CD14-positive monocyte (primary cell): ENCODE data around the gene RHOV. TPM values are rescaled to one million over a fixed set of nuclear protein-coding genes. Genes with fewer than 3 reads are reported as not detected.

ENCODE experiments used
- DNase-seq, 3 donors: peaks; one replicate each; pipeline ENCODE4 v3.0.0-alpha.2; 2011 to 2022
- H2AFZ ChIP-seq: 2 replicates; pipeline ENCODE4 v1.6.0; 2012; ENCODE audit warnings: mild to moderate bottlenecking, low read depth, low read length, inconsistent platforms; ENCODE audit not compliant: insufficient read depth, poor library complexity, severe bottlenecking
- H3K27ac ChIP-seq, 2 donors: 1 replicate in 1 of 2; 2 replicates in 1 of 2; pipeline ENCODE4 v1.5.1; 2012 to 2013; ENCODE audit warnings: low read length in 2 of 2, control low read depth in 1 of 2, inconsistent platforms in 1 of 2, low read depth in 1 of 2, mild to moderate bottlenecking in 1 of 2
- H3K27me3 ChIP-seq, 2 donors: one replicate each; pipeline versions ENCODE4 v1.6.0 to v1.6.1; 2011 to 2013; ENCODE audit warnings: low read length in 2 of 2; ENCODE audit not compliant: control insufficient read depth in 2 of 2, insufficient read depth in 2 of 2
- H3K36me3 ChIP-seq, 2 donors: replicated peaks in 1 of 2; 1 replicate in 1 of 2; 2 replicates in 1 of 2; pipeline versions ENCODE4 v1.5.1 to v1.6.1; 2012 to 2013; ENCODE audit warnings: low read length in 2 of 2, control low read depth in 1 of 2, inconsistent platforms in 1 of 2, mild to moderate bottlenecking in 1 of 2; ENCODE audit not compliant: insufficient read depth in 2 of 2, control insufficient read depth in 1 of 2
- H3K4me1 ChIP-seq, 2 donors: 1 replicate in 1 of 2; 2 replicates in 1 of 2; pipeline versions ENCODE4 v1.5.1 to v1.6.1; 2012 to 2013; ENCODE audit warnings: low read length in 2 of 2, control low read depth in 1 of 2, inconsistent platforms in 1 of 2, mild to moderate bottlenecking in 1 of 2, moderate library complexity in 1 of 2; ENCODE audit not compliant: insufficient read depth in 2 of 2, control insufficient read depth in 1 of 2
- H3K4me2 ChIP-seq: replicated peaks from 2 replicates; pipeline ENCODE3; 2012; ENCODE audit warnings: low read length, moderate library complexity, mild to moderate bottlenecking; ENCODE audit not compliant: poor library complexity, severe bottlenecking; ENCODE audit errors: extremely low read depth
- H3K4me3 ChIP-seq, 3 experiments: fragments of 200-600 bp in 1 of 3; sonication (generic) in 1 of 3; replicated peaks in 1 of 3; 1 replicate in 2 of 3; 2 replicates in 1 of 3; pipeline ENCODE4 v1.5.1; 2011 to 2013; ENCODE audit warnings: low read length in 3 of 3, mild to moderate bottlenecking in 3 of 3, control low read depth in 2 of 3, low read depth in 2 of 3, inconsistent platforms in 1 of 3, moderate library complexity in 1 of 3
- H3K79me2 ChIP-seq: 2 replicates; pipeline ENCODE4 v1.6.0; 2012; ENCODE audit warnings: mild to moderate bottlenecking, control low read depth, inconsistent platforms, low read length, moderate library complexity; ENCODE audit not compliant: insufficient read depth
- H3K9ac ChIP-seq: 2 replicates; pipeline ENCODE4 v1.6.0; 2017; ENCODE audit warnings: low read length, mild to moderate bottlenecking; ENCODE audit not compliant: insufficient read depth, poor library complexity, severe bottlenecking
- H3K9me3 ChIP-seq, 2 donors: replicated peaks in 1 of 2; 1 replicate in 1 of 2; 2 replicates in 1 of 2; pipeline versions ENCODE4 v1.5.1 to v1.6.1; 2012 to 2013; ENCODE audit warnings: low read length in 2 of 2, control low read depth in 1 of 2; ENCODE audit not compliant: control insufficient read depth in 1 of 2, insufficient read depth in 1 of 2
- H4K20me1 ChIP-seq: 2 replicates; pipeline ENCODE4 v1.6.0; 2012; ENCODE audit warnings: mild to moderate bottlenecking, low read length, control low read depth, moderate library complexity; ENCODE audit not compliant: insufficient read depth
- H3K27ac Mint-ChIP-seq, 7 donors: one replicate each; pipeline ENCODE4 v1.8.0; 2020; ENCODE audit warnings: mild to moderate bottlenecking in 7 of 7, mixed read lengths in 7 of 7, moderate library complexity in 6 of 7, inconsistent platforms in 2 of 7
- H3K27me3 Mint-ChIP-seq, 3 donors: one replicate each; pipeline ENCODE4 v1.8.0; 2021 to 2022; ENCODE audit warnings: low read depth in 3 of 3, mild to moderate bottlenecking in 3 of 3, mixed read lengths in 3 of 3, moderate library complexity in 3 of 3, inconsistent platforms in 1 of 3
- H3K36me3 Mint-ChIP-seq, 2 donors: one replicate each; pipeline ENCODE4 v1.8.0; 2020; ENCODE audit warnings: mixed read lengths in 2 of 2, inconsistent platforms in 1 of 2, mild to moderate bottlenecking in 1 of 2
- H3K4me1 Mint-ChIP-seq: one replicate; pipeline ENCODE4 v1.8.0; 2020; ENCODE audit warnings: mild to moderate bottlenecking, mixed read lengths
- H3K4me3 Mint-ChIP-seq, 2 donors: one replicate each; pipeline ENCODE4 v1.8.0; 2020; ENCODE audit warnings: mild to moderate bottlenecking in 2 of 2, mixed read lengths in 2 of 2, moderate library complexity in 1 of 2
- H3K9me3 Mint-ChIP-seq, 7 donors: one replicate each; pipeline ENCODE4 v1.8.0; 2020 to 2022; ENCODE audit warnings: mixed read lengths in 7 of 7, mild to moderate bottlenecking in 6 of 7, moderate library complexity in 6 of 7, inconsistent platforms in 2 of 7
- CTCF ChIP-seq: fragments of 200-600 bp; IDR thresholded peaks from one replicate; pipeline ENCODE4 v1.8.0; 2022; ENCODE audit warnings: antibody characterized with exemption, mild to moderate bottlenecking
- WGBS: methylation state at CpG from one replicate; pipeline ENCODE4 v1.1.5; 2013; ENCODE audit warnings: missing lambda C conversion rate; ENCODE audit not compliant: insufficient coverage; 5-methylcytosine and 5-hydroxymethylcytosine counted together
- intact Hi-C, 2 donors: fragments of 100-400 bp; cut with micrococcal nuclease; formaldehyde crosslinking; loops; one replicate each; pipeline versions ENCODE4 v1.15.0 to v1.15.1; 2023
- polyA plus RNA-seq, 3 donors: library from polyadenylated mRNA; depleted of rRNA in 1 of 3; unstranded in 2 of 3; stranded (reverse) in 1 of 3; fragments of 300-500 nt in 2 of 3; fragments of >200 nt in 1 of 3; fragmentation: Illumina TruSeq in 2 of 3; gene quantifications; 1 replicate in 2 of 3; 2 replicates in 1 of 3; pipeline ENCODE4 v1.2.3, GENCODE V29; 2012 to 2021

Gene RHOV
- polyA plus RNA-seq, 3 donors: 0.08 TPM; not detected in 2

DNA sequence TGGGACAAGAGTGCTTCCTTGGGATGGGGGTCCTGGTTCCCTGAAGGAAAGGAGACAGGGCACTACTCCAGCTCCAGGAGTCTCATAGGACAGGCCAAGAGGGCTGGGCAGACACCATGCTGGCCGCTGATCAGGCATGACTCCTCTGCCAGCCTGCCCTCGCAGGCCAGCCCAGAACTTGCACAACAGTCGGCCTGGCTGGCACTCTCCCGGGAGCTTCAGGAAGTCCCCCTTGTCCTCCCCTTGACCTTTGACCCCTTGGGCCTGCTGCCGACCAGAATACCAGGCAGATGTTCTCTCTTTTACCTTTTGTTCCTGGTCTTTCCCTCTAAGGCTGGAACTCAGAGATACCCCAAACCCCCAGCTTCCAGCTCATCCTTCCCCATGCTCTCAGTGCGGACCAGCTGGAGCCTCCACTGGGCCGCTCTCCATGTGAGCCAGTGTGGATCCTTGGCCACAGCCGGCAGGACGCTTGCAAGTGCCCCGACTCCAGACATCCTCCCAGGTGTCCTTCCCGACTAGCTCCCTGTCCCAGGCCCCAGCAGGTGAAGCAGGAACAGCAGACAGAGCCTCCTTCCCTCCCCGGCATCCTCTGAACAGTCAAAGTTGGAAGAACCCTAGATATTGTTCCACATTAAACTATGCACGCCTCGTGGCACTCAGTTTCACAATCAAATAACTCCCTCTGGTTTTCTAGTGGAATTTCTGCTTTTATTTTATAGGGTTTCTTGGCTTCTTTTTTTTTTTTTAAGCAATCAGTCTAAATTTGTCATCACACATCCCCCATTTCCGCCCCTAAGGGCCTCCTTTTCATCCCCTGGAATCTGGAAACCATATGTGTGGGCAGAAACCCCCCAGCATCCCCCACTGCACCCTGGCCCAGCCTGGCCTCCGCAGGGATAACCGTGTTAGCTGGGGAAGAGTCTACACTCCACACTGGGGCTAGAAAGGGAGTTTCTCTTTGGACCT lies 35.9 kb upstream of the RHOV start:
- Histone ChIP-seq H3K79me2 (peaks cover 3% of the 10 kb centered on the region), H4K20me1 (peaks cover 9% of the 10 kb centered on the region), H3K9me3 (no peaks in the 10 kb centered on the region), H3K4me3 (peak overlapping the region in 1 of 3 experiments; percentile 17), H3K27me3 (no peaks in the 10 kb centered on the region), H3K4me2 (peak overlapping the region; percentile 27), H3K9ac (no peak overlapping the region), H3K4me1 (peaks cover 50 to 61% of the 10 kb centered on the region in 2 donors), H3K36me3 (no peaks in the 10 kb centered on the region), H3K27ac (peak overlapping the region; percentile 31 to 70), H2AFZ (no peak overlapping the region)
- DNase-seq: peak; percentile 64 to 85 (median 66)
- peaks cover under 1 to 6% of the 10 kb centered on the region in 2 donors for H3K36me3 Mint-ChIP-seq
- H3K27ac Mint-ChIP-seq: peak overlapping the region; percentile 68 to 91 (median 89)
- peaks cover 0 to 2% (median 0%) of the 10 kb centered on the region in 7 donors for H3K9me3 Mint-ChIP-seq
- WGBS: 28% methylated on average over 8 of the region's 17 CpGs
- no peak for TF ChIP-seq CTCF
- peaks cover 59% of the 10 kb centered on the region for H3K4me1 Mint-ChIP-seq
- H3K4me3 Mint-ChIP-seq: peak overlapping the region; percentile 47 to 59
- intact Hi-C loops: loop anchor here (2.0 to 10.0 kb wide), 6 partner anchors 19 to 275 kb away; partner anchors contain the start of genes DLL4 (in 1 of the 2) and RMDN3 (in 1 of the 2)
- peaks cover 0 to 3% (median 0%) of the 10 kb centered on the region in 3 donors for H3K27me3 Mint-ChIP-seq

- intact Hi-C loops: loop anchor here (5.0 to 10.0 kb wide), 5 partner anchors 34 to 277 kb away; partner anchors contain the start of gene RMDN3 (in 1 of the 2)
- Histone ChIP-seq H3K4me2 (no peak overlapping the region), H2AFZ (no peak overlapping the region), H3K9me3 (no peaks in the 10 kb centered on the region), H3K4me3 (no peak overlapping the region), H3K79me2 (peaks cover 16% of the 10 kb centered on the region), H3K27me3 (no peaks in the 10 kb centered on the region), H3K27ac (no peak overlapping the region), H3K36me3 (no peaks in the 10 kb centered on the region), H4K20me1 (peaks cover 27% of the 10 kb centered on the region), H3K4me1 (peaks cover 69 to 79% of the 10 kb centered on the region in 2 donors), H3K9ac (no peak overlapping the region)
- H3K27me3 Mint-ChIP-seq: peaks cover 0 to 3% (median 0%) of the 10 kb centered on the region in 3 donors
- DNase-seq: no peak
- 94% methylated on average over 6 of the region's 7 CpGs for WGBS
- peak overlapping the region in 2 of 7 donors; percentile 26 to 36 for H3K27ac Mint-ChIP-seq
- peaks cover 10 to 24% of the 10 kb centered on the region in 2 donors for H3K36me3 Mint-ChIP-seq
- no peaks in the 10 kb centered on the region for H3K9me3 Mint-ChIP-seq
- no peak overlapping the region for H3K4me3 Mint-ChIP-seq
- peaks cover 77% of the 10 kb centered on the region for H3K4me1 Mint-ChIP-seq
- no peak for TF ChIP-seq CTCF
Observed at GRCh38 chr15:40908095-40908494, 34.1 kb upstream of the RHOV start.
